Inflammatory macrophage (primary cell): ENCODE measurements around the gene EEF1B2.
"Not testable (repeated sequence)": the region's sequence is repeated elsewhere in the genome, so short reads cannot be mapped to it uniquely, and the experiment has no call there.

Experiments used
- DNase-seq, 2 donors: peaks; one replicate each; pipeline ENCODE4 v3.0.0-alpha.2; 2020 to 2022

Gene EEF1B2

DNA sequence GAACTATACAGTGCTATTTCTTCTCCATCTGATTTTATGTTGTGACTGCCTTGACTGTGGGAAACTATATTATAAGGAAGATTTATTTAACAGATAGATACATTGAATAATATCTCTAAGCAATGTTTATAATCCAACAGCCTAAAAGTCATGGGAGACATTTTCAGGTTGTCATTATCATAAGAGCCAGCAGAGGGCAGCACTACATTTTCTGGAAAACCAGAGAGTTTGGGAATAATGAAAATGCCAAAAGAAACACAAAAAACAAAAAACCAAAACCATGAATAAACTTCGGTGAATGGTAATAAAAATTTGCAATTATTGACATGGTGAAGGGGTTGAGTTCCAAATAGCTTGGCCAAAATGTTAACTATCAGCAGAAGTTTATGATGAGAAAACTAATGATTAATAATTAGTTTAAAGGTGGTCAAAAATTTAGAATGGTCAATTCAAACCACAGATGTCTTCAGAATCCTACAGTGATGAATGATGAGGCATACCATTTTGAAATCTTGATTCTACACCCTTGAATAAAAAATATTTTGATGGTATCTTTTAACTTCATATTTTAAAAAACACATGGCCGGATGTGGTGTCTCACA is 4.7 kb downstream of the EEF1B2 start:
- peak; percentile 41 to 53 for DNase-seq

DNA sequence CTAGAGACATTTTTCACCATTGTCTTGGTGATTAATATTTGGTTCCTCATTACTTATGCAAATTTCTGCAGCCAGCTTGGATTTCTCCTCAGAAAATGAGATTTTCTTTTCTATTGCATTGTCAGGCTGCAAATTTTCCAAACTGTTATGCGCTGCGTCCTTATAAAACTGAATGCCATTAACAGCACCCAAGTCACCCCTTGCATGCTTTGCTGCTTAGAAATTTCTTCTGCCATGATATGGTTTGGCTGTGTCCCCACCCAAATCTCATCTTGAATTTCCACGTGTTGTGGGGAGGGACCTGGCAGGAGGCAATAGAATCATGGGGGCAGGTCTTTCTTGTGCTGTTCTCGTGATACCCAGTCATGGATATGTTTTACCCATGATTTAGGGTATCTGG is 8.5 kb downstream of the EEF1B2 start:
- DNase-seq = not testable (repeated sequence)

DNA sequence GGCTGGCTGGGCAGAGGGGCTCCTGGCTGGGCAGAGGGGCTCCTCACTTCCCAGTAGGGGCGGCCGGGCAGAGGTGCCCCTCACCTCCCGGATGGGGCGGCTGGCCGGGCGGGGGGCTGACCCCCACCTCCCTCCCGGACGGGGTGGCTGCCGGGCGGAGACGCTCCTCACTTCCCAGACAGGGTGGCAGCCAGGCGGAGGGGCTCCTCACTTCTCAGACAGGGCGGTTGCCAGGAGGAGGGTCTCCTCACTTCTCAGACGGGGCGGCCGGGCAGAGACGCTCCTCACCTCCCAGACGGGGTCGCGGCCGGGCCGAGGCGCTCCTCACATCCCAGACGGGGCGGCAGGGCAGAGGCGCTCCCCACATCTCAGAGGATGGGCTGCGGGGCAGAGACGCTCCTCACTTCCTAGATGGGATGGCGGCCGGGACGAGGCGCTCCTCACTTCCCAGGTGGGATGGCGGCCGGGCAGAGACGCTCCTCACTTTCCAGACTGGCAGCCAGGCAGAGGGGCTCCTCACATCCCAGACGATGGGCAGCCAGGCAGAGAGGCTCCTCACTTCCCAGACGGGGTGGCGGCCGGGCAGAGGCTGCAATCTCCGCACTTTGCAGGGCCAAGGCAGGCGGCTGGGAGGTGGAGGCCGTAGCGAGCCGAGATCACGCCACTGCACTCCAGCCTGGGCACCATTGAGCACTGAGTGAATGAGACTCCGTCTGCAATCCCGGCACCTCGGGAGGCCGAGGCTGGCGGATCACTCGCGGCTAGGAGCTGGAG is 12.1 kb downstream of the EEF1B2 start:
- DNase-seq = not testable (repeated sequence)

DNA sequence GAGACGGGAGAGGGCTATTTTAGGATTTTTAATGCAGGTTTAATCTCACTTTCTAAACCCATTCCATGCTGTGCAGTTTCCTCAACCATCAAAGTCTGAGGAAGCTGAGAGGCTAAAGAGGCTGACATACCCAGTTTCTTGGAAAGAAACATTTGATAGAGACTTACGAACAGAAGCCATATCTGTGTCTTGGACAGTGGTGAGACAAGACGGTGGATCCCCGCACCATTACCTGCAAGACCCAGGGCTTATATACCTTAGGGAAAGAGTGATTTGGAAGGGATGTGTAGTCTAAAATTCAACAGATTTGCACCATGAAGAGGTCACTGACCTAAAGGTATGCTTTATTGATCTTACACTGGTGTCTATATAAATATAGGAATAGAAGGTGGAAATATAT is 13.5 kb downstream of the EEF1B2 start:
- DNase-seq = no peak

GRCh38 chr2:206176121-206176520 is 16.4 kb downstream of the EEF1B2 start:
- no peak for DNase-seq

GRCh38 chr2:206176901-206177300 is 17.2 kb downstream of the EEF1B2 start:
- DNase-seq = no peak

- not testable (repeated sequence) for DNase-seq
Observed at GRCh38 chr2:206181526-206181925, 21.8 kb downstream of the EEF1B2 start.

- DNase-seq = no peak
Observed at GRCh38 chr2:206189691-206190090, 30.0 kb downstream of the EEF1B2 start.

- DNase-seq = no peak
Observed at GRCh38 chr2:206190111-206190510, 30.4 kb downstream of the EEF1B2 start.

- no peak for DNase-seq
Observed at GRCh38 chr2:206190689-206191088, 31.0 kb downstream of the EEF1B2 start.

GRCh38 chr2:206192157-206192556 is 32.5 kb downstream of the EEF1B2 start:
- DNase-seq = no peak

GRCh38 chr2:206193671-206194357 is 34.1 kb downstream of the EEF1B2 start:
- DNase-seq = peak; percentile 29 to 31

DNA sequence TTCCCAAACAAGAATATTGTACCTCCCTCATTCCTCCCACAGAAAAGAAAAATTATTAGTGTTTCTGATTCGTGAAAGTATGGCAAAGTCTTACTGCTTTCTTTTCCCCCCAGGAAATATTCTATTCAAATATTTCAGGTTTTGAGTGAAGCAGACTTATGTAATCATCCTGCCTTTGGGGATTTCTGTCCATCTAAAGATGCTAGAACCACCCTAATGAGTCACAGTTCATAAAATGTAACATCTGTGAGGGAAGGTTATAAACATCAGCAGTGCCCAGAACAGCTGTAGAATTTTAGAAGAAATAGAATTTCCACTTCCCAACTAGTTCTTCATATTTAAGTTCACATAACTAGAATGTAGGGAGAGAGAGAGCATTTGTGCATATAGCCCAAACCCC is 39.0 kb downstream of the EEF1B2 start:
- DNase-seq = no peak

- DNase-seq = no peak
Observed at GRCh38 chr2:206201075-206201848, 41.6 kb downstream of the EEF1B2 start.

- DNase-seq = no peak
Observed at GRCh38 chr2:206202446-206202845, 42.8 kb downstream of the EEF1B2 start.

GRCh38 chr2:206203331-206203730 is 43.6 kb downstream of the EEF1B2 start:
- DNase-seq = no peak

DNA sequence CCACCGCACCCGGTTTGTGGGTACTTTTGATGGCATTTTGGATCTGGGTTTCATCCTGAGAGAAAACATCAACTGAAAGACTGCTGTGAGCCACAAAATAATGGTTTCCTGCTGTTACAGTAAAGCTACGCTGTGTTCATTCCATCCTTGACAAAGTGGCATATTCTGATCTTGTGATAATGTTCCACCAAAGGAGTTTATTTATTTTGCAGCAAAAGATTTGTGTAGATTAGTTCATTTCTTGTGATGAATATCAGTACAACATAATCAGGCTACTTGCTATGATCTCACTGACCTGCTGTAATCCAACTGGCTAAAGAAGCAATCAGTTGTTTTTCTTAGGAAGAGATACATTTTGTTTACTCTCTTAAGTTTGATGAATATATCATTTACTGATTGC is 45.0 kb downstream of the EEF1B2 start:
- DNase-seq = no peak

- DNase-seq = not testable (repeated sequence)
Observed at GRCh38 chr2:206207316-206207715, 47.6 kb downstream of the EEF1B2 start.

DNA sequence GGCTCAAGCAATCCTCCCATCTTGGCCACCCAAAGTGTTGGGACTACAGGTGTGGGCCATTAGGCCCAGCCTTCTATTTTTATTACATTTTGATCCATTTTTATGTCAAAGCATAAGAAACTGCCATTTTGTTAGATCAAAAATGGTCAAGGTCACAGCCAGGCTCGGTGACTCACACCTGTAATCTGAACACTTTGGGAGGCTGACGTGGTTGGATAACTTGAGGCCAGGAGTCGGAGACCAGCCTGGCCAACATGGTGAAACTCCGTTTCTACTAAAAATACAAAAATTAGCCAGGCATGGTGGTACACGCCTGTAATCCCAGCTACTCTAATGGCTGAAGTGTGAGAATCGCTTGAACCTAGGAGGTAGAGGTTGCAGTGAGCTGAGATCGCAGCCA is 49.2 kb downstream of the EEF1B2 start:
- DNase-seq = no peak

DNA sequence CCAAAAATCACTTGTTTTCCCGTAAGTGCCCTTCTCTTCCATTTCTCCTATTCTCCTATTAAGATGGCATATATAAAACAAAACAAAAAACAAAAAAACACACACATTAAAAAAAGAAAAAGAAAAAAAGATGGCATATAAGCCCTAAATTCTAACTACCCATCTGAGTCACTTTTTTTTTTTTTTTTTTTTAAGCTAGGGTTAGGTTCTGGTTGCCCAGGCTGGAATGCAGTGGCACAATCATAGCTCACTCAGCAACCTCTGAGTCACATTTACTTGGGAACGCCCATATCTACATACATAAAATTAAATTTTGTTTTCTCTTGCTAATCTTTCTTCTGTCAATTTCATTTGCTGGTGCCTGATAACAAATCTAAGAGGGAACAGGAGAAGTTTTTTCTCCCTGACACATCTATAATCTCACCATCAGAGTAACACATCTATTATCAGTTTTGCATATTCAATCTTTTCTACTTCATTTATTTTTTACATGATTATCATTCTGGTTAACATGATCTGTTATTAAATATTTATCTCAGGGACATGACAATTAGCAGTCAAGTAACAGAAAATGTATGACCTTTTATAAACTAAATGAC is 52.1 kb downstream of the EEF1B2 start:
- DNase-seq = no peak
